SW480 (cell line): ENCODE results near the gene RAB4A.
"Not testable (repeated sequence)": the region's sequence is repeated elsewhere in the genome, so short reads cannot be mapped to it uniquely, and the experiment has no call there.

Source experiments
- DNase-seq: peaks from one replicate; pipeline ENCODE4 v3.0.0-alpha.2; 2016; ENCODE audit warnings: low spot score

The RAB4A gene

DNA sequence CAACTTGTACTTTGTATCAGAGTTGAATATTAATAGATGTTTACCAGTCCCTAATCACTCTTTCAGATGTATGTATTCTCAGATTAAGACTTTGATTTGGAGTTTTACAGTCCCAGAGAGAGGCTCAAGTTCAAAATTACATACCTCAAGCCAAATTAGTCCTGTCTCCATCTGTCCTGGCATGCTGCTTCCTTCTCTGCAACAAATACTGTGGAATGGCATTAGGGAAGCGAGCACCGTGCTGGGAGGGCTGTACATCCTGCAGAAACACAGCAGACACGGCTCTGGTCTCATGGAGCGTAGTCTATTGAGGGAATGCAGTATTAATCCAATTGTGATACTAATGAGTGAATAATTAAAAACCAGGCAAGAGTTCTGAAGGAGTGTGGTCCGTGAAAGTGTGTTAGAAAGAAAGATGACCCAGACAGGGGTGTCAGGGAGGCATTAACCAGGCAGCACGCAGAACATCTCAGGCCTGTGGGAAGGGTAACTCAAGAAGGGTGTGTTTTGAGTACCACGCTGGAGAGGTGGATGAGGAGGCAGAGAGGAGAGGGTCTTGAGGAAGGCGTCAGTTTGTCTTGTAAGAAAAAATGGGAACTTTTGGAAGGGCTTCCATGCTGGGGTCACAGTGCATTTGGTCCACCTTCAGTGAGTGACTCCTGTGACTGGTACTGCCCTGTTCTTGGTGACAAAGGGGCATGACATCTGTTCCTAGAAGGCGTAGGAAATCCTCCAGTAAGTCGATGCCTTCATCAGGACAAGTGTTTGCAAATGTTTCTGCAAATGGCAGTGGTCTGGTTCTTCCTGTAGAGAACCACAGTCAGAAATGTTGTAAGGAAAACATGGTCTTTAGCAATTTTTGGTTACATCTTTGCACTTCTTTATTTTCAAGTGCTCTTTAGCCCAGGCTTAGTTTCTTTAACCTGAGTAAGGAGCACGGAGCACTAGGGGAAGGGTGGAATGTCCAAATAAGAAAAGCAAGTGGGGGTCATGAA, 1.6 kb downstream of the RAB4A start:
- DNase-seq, result no peak

DNA sequence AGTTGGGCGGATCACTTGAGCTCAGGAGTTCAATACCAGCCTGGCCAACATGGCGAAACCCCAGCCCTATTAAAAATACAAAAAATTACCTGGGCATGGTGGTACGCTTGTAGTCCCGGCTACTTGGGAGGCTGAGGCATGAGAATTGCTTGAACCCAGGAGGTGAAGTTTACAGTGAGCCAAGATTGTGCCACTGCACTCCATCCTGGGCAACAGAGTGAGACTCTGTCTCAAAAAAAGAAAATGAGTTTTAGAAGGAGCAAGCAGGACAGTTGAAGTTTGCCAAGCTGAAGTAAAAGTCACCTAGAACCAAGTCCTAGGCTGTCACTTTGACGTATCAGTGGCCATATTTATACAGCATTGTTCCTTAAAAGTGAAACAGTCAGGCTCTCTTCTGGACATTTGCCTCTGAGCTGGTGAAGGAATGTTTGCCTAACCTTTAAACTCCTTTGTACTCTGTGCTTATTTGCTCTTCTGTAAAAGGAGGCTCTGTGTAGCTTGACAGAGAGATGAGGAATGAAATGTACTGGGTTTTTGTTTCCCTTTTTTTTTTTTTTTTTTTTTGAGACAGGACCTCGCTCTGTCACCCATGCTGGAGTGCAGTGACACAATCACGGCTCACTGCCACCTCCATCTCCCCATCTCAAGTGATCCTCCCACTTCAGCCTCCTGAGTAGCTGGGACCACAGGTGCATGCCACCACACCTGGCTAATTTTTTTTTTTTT, 2.8 kb downstream of the RAB4A start:
- DNase-seq, result no peak

DNA sequence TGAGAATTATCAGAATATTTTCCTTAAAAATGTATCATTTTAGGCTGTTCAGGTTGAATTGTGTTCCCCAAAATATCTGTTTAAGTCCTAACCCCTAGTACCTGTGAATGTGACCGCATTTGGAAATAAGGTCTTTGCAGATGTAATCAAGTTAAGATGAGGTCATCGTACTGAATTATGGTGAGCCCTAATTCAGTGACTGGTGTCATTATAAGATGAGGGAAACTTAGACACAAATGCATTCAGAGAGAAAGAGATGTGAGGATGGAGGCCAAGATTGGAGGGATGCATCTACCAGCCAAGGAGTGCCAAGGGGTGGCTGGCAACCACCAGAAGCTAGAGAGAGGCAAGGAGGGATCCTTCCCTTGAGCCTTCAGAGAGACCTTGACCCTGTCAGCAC, 4.1 kb downstream of the RAB4A start:
- no peak for DNase-seq

- no peak for DNase-seq
Measured at GRCh38 chr1:229278120-229278741, 7.3 kb downstream of the RAB4A start.

- no peak for DNase-seq
Measured at GRCh38 chr1:229279242-229279641, 8.3 kb downstream of the RAB4A start.

DNA sequence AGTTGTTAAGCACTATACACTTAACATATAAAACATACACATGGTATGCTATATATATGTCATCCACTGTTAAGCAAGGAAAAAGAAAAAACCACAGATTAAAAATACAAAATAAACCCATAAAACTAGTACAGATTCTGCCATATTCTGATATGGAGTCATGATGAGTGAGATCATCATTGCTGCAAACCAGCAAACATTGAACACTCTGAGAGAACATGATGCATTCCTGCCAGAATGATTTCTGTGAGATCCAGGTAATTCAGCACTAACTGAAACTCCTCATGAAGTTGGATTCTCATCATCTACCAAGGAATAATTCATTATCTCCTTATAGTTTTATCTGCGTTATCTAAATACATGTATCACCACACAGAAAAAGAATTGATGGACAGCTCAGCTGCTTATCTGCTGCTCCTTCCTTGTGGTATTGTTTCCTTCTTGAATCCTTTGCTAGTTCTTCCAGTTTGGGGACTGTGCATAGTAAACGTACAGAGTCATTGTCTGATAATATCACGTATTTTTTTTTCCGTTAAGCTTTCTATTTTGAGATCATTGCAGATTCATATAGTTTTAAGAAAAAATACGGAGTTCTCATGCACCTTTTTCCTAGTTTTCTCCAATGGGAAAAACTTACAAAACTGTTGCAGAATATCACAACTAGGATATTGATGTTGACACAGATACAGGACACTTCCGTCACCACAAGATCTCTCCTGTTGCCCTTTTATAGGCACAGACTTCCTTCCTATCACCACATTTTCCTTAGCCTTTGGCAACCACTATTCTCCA, 9.3 kb downstream of the RAB4A start:
- DNase-seq, result no peak

GRCh38 chr1:229280921-229281320, 10.0 kb downstream of the RAB4A start:
- no peak for DNase-seq

GRCh38 chr1:229281339-229281926, 10.5 kb downstream of the RAB4A start:
- DNase-seq, result no peak

DNA sequence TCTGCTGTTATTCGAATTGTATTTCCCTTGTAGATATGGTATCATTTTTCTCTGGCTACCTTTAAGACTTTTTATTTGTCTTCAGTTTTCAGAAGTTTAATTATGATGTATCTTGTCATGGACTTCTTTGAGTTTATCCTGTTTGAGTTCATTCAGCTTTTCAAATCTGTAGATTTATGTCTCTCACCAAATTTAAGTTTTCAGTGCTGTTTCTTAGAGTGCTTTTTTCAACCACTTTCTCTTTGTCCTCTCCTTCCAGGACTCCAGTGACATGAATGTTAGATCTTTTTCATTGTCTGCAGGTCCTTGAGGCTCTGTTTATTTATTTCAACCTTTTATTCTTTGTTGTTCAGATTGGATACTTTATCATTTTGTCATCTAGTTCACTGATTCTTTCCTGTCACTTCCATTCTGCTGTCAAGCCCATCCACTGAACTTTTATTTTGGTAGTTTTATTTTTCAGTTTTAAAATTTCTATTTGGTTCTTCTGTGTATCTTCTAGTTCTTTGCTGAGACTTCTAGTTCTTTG, 11.4 kb downstream of the RAB4A start:
- no peak for DNase-seq

DNA sequence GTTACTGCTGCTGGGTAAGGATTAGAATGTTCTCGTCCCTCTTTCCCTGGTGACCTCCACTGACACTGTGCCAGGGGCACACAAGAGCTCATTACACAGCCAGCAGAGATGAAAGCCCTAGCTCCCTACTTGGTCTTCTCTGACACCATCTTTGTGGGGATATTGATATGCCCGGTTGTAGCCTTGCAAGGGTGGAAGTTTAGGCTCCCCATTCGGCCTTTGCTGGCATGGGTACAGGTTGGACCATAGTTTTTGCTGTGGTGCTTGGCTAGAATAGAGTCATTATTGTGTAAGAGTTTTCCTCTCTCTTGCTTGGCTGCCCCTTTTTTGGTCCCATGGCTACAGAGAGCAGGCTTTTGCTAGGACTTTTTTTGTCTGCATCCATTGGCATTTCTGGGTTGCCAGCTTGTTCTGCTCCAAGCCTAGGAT, 12.3 kb downstream of the RAB4A start:
- no peak for DNase-seq

DNA sequence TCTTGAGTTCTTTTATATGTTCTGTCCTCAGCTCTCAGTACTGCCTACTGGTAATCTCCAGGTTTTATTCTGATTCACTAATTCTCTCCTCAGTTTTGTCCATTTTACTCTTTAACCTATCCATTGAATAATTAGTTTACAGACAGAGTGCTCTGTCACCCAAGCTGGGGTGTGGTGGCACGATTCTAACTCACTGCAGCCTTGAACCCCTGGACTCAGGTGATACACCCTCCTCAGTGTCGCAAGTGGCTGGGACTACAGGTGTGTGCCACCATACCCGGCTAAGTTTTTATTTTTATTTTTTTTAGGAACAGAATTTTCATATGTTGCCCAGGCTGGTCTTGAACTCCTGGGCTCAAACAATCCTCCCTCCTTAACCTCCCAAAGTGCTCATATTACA, 14.0 kb downstream of the RAB4A start:
- no peak for DNase-seq

GRCh38 chr1:229285440-229285839, 14.5 kb downstream of the RAB4A start:
- no peak for DNase-seq

- no peak for DNase-seq
Measured at GRCh38 chr1:229286099-229286766, 15.3 kb downstream of the RAB4A start.

- DNase-seq, result no peak
Measured at GRCh38 chr1:229287267-229287666, 16.4 kb downstream of the RAB4A start.

DNA sequence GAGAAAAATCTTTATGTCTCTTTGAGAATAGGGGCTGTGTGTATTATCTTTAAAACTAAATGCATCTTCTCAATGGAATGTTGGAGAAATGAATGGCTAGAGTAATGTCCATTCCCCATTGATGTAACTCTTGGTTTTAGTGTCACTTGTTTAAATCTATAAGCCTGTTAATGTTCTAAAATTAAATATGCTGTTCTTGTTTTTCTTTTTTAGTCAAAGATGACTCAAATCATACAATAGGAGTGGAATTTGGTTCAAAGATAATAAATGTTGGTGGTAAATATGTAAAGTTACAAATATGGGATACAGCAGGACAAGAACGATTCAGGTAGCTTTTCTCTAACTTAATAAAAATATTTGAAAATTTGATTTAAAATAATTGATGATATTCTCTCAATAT, 17.6 kb downstream of the RAB4A start:
- DNase-seq, result no peak

GRCh38 chr1:229291686-229292085, 20.8 kb downstream of the RAB4A start:
- DNase-seq, result not testable (repeated sequence)

DNA sequence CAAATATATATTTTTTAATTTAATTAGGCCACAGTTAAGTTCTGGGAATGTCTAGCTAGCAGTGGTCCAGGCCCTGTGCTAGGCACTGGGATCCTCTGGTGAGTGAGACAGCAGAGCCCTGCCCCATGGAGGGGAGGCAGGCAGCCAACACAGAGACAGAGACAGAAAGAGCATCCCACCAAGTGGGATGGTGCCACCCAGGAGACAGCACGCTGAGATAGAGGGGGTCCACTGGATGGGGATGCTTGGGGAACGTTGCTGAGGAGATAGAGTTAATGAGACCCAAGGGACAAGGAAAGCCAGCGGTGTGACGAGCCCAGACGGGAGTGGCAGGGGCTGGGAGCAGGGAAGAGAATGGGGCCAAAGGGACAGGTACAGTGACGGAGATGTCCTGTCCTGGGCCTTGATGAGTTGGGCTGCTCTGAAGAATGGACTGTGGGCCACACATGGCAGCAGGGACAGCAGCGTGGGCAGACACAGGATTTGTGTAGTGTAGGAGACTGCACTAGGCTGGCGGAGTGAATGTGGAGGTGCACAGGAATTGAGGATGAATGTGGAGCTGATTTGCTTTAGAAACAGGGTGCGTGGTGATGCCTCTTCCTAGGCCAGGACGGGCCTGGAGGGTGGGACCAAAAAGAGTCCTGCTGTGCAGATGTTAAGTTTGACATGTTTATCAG, 22.8 kb downstream of the RAB4A start:
- no peak for DNase-seq

DNA sequence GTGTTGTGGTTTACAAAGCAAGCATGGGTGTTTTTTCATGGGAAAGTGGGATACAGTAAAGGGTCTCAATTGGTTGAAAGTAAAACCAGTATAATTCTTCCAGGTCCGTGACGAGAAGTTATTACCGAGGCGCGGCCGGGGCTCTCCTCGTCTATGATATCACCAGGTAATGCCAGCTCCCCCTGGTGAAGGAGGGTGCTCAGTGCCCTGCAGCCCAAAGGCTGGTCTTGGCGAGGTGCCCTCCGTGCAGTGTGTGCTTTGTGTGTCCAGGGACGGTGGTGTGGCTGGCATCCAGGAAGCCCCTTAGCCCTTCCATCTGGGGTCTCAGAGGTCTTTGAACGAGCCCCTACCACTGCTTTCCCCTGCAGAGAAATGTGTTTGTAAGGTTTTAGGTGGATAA, 24.8 kb downstream of the RAB4A start:
- DNase-seq, result no peak

DNA sequence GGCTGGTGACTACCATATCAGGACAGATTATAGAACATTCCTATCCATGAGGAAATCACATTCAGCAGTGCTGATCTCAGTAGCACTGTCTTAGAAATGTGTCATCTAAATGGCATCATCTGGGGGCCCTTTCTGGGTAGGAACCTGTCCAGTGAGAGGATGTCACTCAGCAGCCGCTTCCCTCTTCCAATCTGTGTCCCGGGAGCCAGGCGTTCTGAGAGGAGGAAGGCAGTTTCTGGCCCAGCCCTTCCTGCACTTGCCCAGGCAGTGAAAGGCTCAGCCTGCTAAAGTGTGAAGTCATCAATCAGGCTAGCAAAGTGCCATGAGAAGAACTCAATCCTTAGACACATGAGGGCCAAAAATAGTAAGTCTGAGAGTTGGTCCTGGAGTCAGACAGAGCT, 25.6 kb downstream of the RAB4A start:
- no peak for DNase-seq

DNA sequence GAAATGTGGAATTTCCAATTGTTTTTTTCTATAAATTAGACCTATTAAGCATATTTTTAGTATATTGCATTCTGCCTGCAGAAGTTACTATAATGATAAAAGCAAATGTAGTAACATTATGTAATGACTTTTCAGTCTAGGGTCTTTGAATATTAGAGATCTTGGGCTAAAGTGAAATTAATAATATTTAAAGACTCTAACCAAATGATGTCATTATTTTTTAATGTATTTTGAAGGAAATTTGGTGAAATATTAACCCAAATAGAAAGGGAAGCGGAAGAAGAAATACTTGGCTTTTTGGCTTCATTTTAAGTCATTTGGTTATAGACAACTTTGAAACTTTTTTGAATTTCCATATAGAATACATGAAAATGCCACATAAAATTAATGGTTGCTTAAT, 26.8 kb downstream of the RAB4A start:
- DNase-seq, result no peak
